GM18861 (cell line): ENCODE measurements around the gene FANCL.
"Not testable (repeated sequence)": the region's sequence is repeated elsewhere in the genome, so short reads cannot be mapped to it uniquely, and the experiment has no call there.

Source experiments
- ATAC-seq: cut with Tn5 transposase; IDR thresholded peaks from one replicate; pipeline ENCODE4 v1.9.1; 2021; ENCODE audit not compliant: unreplicated experiment

Gene FANCL

GRCh38 chr2:58207189-58207588 lies 33.9 kb downstream of the FANCL start:
- ATAC-seq: no peak

GRCh38 chr2:58206785-58207184 lies 34.3 kb downstream of the FANCL start:
- ATAC-seq: no peak

GRCh38 chr2:58204195-58204959 lies 36.7 kb downstream of the FANCL start:
- ATAC-seq: no peak

GRCh38 chr2:58203018-58203417 lies 38.1 kb downstream of the FANCL start:
- no peak for ATAC-seq

- ATAC-seq: no peak
Measured at GRCh38 chr2:58202404-58202803, 38.7 kb downstream of the FANCL start.

GRCh38 chr2:58197894-58198293 lies 43.2 kb downstream of the FANCL start:
- no peak for ATAC-seq

- ATAC-seq: no peak
Measured at GRCh38 chr2:58195662-58196061, 45.5 kb downstream of the FANCL start.

GRCh38 chr2:58194458-58194857 lies 46.7 kb downstream of the FANCL start:
- ATAC-seq: no peak

- not testable (repeated sequence) for ATAC-seq
Measured at GRCh38 chr2:58187022-58187421, 54.1 kb downstream of the FANCL start.

- no peak for ATAC-seq
Measured at GRCh38 chr2:58186501-58186900, 54.6 kb downstream of the FANCL start.

GRCh38 chr2:58182527-58182926 lies 58.6 kb downstream of the FANCL start:
- no peak for ATAC-seq

- no peak for ATAC-seq
Measured at GRCh38 chr2:58180635-58181034, 60.5 kb downstream of the FANCL start.

GRCh38 chr2:58180175-58180574 lies 61.0 kb downstream of the FANCL start:
- not testable (repeated sequence) for ATAC-seq

- not testable (repeated sequence) for ATAC-seq
Measured at GRCh38 chr2:58177187-58177586, 63.9 kb downstream of the FANCL start.

GRCh38 chr2:58171831-58172230 lies 69.3 kb downstream of the FANCL start:
- ATAC-seq: not testable (repeated sequence)

GRCh38 chr2:58170334-58170933 lies 70.7 kb downstream of the FANCL start:
- ATAC-seq: not testable (repeated sequence)

GRCh38 chr2:58169845-58170244 lies 71.3 kb downstream of the FANCL start:
- ATAC-seq: not testable (repeated sequence)

- ATAC-seq: not testable (repeated sequence)
Measured at GRCh38 chr2:58168130-58168529, 73.0 kb downstream of the FANCL start.

- ATAC-seq: no peak
Measured at GRCh38 chr2:58163913-58164312, 77.2 kb downstream of the FANCL start.

- no peak for ATAC-seq
Measured at GRCh38 chr2:58158481-58158880, 82.6 kb downstream of the FANCL start.

- ATAC-seq: no peak
Measured at GRCh38 chr2:58157754-58158153, 83.4 kb downstream of the FANCL start.

- ATAC-seq: no peak
Measured at GRCh38 chr2:58156780-58157179, 84.3 kb downstream of the FANCL start.
